SJSA1 (cell line): ENCODE results near the gene LUZP4. TPM values are rescaled to one million over a fixed set of nuclear protein-coding genes. Genes with fewer than 3 reads are reported as not detected.
"Not testable (repeated sequence)": the region's sequence is repeated elsewhere in the genome, so short reads cannot be mapped to it uniquely, and the experiment has no call there.

Source experiments
- DNase-seq, 2 experiments: peaks; one replicate each; pipeline ENCODE4 v3.0.0-alpha.2; 2015 to 2020; ENCODE audit warnings: low spot score in 2 of 2, low read depth in 1 of 2
- H3K27ac ChIP-seq: fragments of 250-450 bp; sonication (Bioruptor Pico); 2 replicates; pipeline ENCODE4 v1.5.1; 2020; ENCODE audit warnings: mild to moderate bottlenecking, moderate library complexity
- H3K27me3 ChIP-seq: fragments of 250-450 bp; sonication (Bioruptor Pico); replicated peaks from 2 replicates; pipeline ENCODE4 v1.5.1; 2020; ENCODE audit warnings: mild to moderate bottlenecking, moderate library complexity
- H3K36me3 ChIP-seq: fragments of 250-450 bp; sonication (Bioruptor Pico); 2 replicates; pipeline ENCODE4 v1.5.1; 2020; ENCODE audit warnings: mild to moderate bottlenecking
- H3K4me1 ChIP-seq: fragments of 250-450 bp; sonication (Bioruptor Pico); replicated peaks from 2 replicates; pipeline ENCODE4 v1.6.1; 2021; ENCODE audit warnings: mild to moderate bottlenecking
- H3K4me3 ChIP-seq: fragments of 250-450 bp; sonication (Bioruptor Pico); 2 replicates; pipeline ENCODE4 v1.5.1; 2020; ENCODE audit warnings: mild to moderate bottlenecking
- H3K9me3 ChIP-seq: fragments of 250-450 bp; sonication (Bioruptor Pico); replicated peaks from 2 replicates; pipeline ENCODE4 v1.5.1; 2020; ENCODE audit warnings: mild to moderate bottlenecking
- total RNA-seq: library from RNA; depleted of rRNA; stranded (reverse); fragments of >200 nt; shearing (Covaris generic); gene quantifications from 2 replicates; pipeline ENCODE4 v1.2.3, GENCODE V29; 2014

LUZP4 gene
- total RNA-seq, 1 experiment from 2014 or later: not detected

GRCh38 chrX:115311601-115312001 lies 22.1 kb downstream of the LUZP4 start:
- Histone ChIP-seq H3K27ac (no peak overlapping the region), H3K9me3 (no peaks in the 10 kb centered on the region), H3K4me1 (no peaks in the 10 kb centered on the region), H3K36me3 (no peaks in the 10 kb centered on the region), H3K27me3 (no peaks in the 10 kb centered on the region), H3K4me3 (no peak overlapping the region)
- DNase-seq: no peak

GRCh38 chrX:115318139-115318538 lies 28.6 kb downstream of the LUZP4 start:
- Histone ChIP-seq H3K4me3 (no peak overlapping the region), H3K27ac (no peak overlapping the region), H3K27me3 (no peaks in the 10 kb centered on the region), H3K9me3 (no peaks in the 10 kb centered on the region), H3K4me1 (no peaks in the 10 kb centered on the region), H3K36me3 (no peaks in the 10 kb centered on the region)
- DNase-seq: no peak

DNA sequence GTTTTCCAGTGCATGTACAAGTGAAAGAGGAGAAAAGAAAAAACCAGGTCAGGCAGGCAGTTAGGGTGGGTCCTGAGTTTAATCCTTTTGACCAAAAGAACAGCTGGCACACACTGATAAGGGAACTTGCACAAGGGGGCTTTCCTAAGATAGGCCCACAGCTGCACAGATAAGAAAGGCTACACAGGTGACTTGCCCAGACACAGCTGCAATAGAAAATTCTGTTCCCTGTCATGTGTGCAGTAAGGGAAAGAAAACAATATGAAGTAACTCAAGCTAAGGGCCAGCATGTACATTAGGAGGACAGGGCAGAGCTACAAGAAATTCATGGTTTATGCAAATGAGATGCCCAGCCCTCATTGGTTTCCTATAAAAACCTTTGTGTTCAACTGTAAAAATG lies 32.9 kb downstream of the LUZP4 start:
- Histone ChIP-seq H3K36me3 (no peaks in the 10 kb centered on the region), H3K27me3 (no peaks in the 10 kb centered on the region), H3K27ac (no peak overlapping the region), H3K4me1 (no peaks in the 10 kb centered on the region), H3K9me3 (no peaks in the 10 kb centered on the region), H3K4me3 (no peak overlapping the region)
- DNase-seq: no peak

- no peak for DNase-seq
- no peak overlapping the region for H3K27ac ChIP-seq
- H3K36me3 ChIP-seq: no peaks in the 10 kb centered on the region
- no peaks in the 10 kb centered on the region for H3K27me3 ChIP-seq
- no peaks in the 10 kb centered on the region for H3K4me1 ChIP-seq
- no peak overlapping the region for H3K4me3 ChIP-seq
- no peaks in the 10 kb centered on the region for H3K9me3 ChIP-seq
Observed at GRCh38 chrX:115324194-115324593, 34.7 kb downstream of the LUZP4 start.

GRCh38 chrX:115329282-115329681 lies 39.8 kb downstream of the LUZP4 start:
- H3K36me3 ChIP-seq, H3K9me3 ChIP-seq, H3K27me3 ChIP-seq, DNase-seq, H3K4me1 ChIP-seq, H3K4me3 ChIP-seq, H3K27ac ChIP-seq: not testable (repeated sequence)

- H3K9me3 ChIP-seq: no peaks in the 10 kb centered on the region
- no peaks in the 10 kb centered on the region for H3K4me1 ChIP-seq
- peak; percentile 41 to 45 for DNase-seq
- H3K27ac ChIP-seq: no peak overlapping the region
- no peak overlapping the region for H3K4me3 ChIP-seq
- no peaks in the 10 kb centered on the region for H3K27me3 ChIP-seq
- no peaks in the 10 kb centered on the region for H3K36me3 ChIP-seq
Observed at GRCh38 chrX:115330498-115331168, 41.1 kb downstream of the LUZP4 start.

DNA sequence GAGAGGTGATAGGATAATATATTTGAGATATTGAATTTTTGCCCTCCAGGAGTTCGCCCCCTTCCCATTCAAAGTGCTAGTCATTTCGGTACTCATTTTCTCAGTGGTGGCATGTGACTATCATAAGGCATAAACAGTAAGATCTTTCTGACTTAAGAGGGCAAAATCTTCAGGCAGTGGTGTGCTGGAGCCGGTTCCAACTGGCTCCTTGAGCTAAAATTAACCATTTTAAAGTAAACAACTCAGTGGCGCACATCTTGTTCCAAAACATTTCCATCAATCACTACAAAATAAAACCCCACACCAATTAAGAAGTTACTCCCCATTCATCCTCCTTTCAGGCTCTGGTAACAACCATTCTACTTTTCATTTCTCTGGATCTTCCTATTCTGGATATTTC lies 43.3 kb downstream of the LUZP4 start:
- Histone ChIP-seq H3K27ac (no peak overlapping the region), H3K27me3 (no peaks in the 10 kb centered on the region), H3K9me3 (no peaks in the 10 kb centered on the region), H3K36me3 (no peaks in the 10 kb centered on the region), H3K4me1 (no peaks in the 10 kb centered on the region), H3K4me3 (no peak overlapping the region)
- no peak for DNase-seq

DNA sequence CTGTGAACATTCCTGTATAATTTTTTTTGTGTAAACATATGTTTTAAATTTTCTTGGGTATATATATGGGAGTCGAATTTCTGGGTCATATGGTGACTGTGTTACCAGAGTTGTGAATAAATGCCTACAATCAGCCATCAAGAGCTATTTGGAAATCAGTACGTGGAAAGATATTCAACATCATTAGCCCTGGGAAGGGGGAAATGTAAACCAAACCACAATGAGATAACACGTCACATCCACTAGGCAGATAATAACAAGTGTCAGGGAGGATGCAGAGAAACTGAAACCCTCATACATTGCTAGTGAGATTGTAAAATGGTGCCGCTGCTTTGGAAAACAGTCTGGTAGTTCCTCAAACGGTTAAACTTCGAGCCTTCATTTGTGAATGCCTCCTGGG lies 43.9 kb downstream of the LUZP4 start:
- no peaks in the 10 kb centered on the region for H3K27me3 ChIP-seq
- H3K4me1 ChIP-seq: no peaks in the 10 kb centered on the region
- H3K27ac ChIP-seq: no peak overlapping the region
- H3K9me3 ChIP-seq: no peaks in the 10 kb centered on the region
- no peaks in the 10 kb centered on the region for H3K36me3 ChIP-seq
- no peak for DNase-seq
- no peak overlapping the region for H3K4me3 ChIP-seq

- H3K27me3 ChIP-seq: no peaks in the 10 kb centered on the region
- DNase-seq: no peak
- H3K27ac ChIP-seq: no peak overlapping the region
- no peaks in the 10 kb centered on the region for H3K36me3 ChIP-seq
- no peaks in the 10 kb centered on the region for H3K4me1 ChIP-seq
- no peak overlapping the region for H3K4me3 ChIP-seq
- H3K9me3 ChIP-seq: no peaks in the 10 kb centered on the region
Observed at GRCh38 chrX:115337491-115338144, 48.1 kb downstream of the LUZP4 start.

DNA sequence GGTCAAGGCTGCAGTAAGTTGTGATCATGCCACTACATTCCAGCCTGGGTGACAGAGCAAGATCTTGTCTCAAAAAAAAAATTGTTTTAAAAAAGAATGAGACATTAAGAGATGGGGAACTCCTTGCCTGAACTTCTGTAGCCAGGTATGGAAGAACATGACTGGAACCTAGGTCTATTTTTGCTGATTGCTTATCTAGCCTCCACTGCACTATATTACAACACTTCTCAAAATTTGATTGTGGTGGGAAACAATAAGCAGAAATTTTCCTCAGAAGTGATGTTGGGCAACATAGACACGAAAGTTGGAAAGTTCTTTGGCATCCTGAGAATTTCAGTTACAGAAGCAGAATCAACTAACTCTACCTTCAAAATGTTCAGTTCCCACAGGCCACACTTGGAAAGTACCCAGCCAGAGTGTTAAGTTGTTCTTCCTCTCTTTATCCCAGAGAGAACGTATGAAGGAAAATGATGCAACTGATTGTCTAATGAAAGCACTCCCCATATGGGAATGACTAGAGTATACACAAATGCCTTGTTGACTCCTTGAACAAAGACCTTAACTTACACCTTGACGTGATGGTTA lies 50.0 kb downstream of the LUZP4 start:
- Histone ChIP-seq H3K4me1 (peaks cover under 1% of the 10 kb centered on the region), H3K9me3 (no peaks in the 10 kb centered on the region), H3K27ac (no peak overlapping the region), H3K36me3 (no peaks in the 10 kb centered on the region), H3K27me3 (no peaks in the 10 kb centered on the region), H3K4me3 (no peak overlapping the region)
- no peak for DNase-seq

DNA sequence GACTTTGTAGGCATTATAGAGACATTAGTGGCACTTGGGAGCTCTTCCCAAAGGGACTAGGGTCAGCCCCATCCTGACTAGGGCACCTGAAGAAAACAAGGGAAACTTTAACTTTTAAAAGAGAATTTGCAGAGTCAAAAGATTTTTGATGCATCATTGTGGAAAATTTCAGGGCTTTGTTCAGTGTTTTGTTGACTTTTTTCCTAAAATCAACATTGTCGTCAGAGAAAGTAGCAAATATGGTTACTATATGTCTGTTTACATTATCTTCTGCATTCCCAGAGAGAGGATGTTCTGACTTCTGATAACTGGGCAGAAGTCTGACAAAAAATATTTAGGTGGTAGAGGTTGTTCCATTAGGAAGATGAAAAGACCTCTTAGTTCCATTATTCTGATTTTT lies 51.9 kb downstream of the LUZP4 start:
- no peaks in the 10 kb centered on the region for H3K27me3 ChIP-seq
- DNase-seq: no peak
- no peaks in the 10 kb centered on the region for H3K36me3 ChIP-seq
- no peak overlapping the region for H3K27ac ChIP-seq
- no peaks in the 10 kb centered on the region for H3K9me3 ChIP-seq
- peaks cover 15% of the 10 kb centered on the region for H3K4me1 ChIP-seq
- no peak overlapping the region for H3K4me3 ChIP-seq

DNA sequence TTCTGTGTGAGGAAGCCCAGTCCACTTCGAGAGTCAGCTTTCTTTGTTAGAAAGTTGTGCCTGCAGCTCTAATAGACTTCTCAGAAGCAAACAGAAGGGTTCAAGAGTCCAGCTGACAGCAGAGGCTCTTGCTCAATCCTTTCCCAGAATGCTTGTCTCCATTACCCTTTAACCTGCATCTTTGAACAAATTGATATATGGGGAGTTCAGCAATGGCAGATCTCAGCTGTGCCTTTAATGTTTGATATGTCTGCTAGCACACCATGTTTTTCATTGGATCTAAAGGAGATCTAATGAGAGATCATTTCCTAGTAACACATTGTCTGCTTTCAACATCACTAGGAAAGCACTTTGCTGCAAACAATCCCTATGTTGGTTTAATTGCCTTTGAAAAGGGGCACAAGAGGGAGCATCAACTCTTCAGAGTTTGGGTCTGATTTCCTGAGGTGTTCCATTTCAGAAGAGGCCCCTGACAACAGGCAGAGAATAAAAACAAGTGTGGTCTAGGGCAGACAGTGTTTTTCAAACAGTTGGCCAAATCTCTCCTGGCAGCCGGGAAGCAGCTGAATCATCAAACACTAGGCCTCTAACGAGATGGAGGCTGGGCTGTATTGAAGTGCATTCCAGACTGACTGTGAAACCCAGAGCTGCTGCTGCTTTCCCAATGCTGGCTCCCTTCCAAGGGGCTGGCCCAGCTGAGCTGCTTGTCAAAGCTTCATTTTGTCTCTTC lies 55.5 kb downstream of the LUZP4 start:
- H3K9me3 ChIP-seq: no peaks in the 10 kb centered on the region
- H3K36me3 ChIP-seq: no peaks in the 10 kb centered on the region
- DNase-seq: peak; percentile 70 to 90
- H3K4me1 ChIP-seq: peaks cover 15% of the 10 kb centered on the region
- peak overlapping the region; percentile 64 for H3K27ac ChIP-seq
- H3K27me3 ChIP-seq: no peaks in the 10 kb centered on the region
- no peak overlapping the region for H3K4me3 ChIP-seq

- H3K27me3 ChIP-seq: no peaks in the 10 kb centered on the region
- H3K4me3 ChIP-seq: no peak overlapping the region
- DNase-seq: no peak
- H3K36me3 ChIP-seq: no peaks in the 10 kb centered on the region
- no peaks in the 10 kb centered on the region for H3K9me3 ChIP-seq
- H3K4me1 ChIP-seq: peaks cover 15% of the 10 kb centered on the region
- H3K27ac ChIP-seq: peak overlapping the region; percentile 42
Observed at GRCh38 chrX:115345615-115346014, 56.1 kb downstream of the LUZP4 start.

DNA sequence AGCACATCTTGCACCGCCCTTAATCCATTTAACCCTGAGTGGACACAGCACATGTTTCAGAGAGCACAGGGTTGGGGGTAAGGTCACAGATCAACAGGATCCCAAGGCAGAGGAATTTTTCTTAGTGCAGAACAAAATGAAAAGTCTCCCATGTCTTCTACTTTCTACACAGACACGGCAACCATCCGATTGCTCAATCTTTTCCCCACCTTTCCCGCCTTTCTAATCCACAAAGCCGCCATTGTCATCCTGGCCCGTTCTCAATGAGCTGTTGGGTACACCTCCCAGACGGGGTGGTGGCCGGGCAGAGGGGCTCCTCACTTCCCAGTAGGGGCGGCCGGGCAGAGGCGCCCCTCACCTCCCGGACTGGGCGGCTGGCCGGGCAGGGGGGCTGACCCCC lies 57.2 kb downstream of the LUZP4 start:
- not testable (repeated sequence) for DNase-seq, H3K27ac ChIP-seq, H3K27me3 ChIP-seq, H3K9me3 ChIP-seq, H3K4me3 ChIP-seq, H3K36me3 ChIP-seq
- peaks cover 15% of the 10 kb centered on the region for H3K4me1 ChIP-seq
